Measurements from ENCODE around the gene AGL. TPM values are rescaled to one million over a fixed set of nuclear protein-coding genes. Genes with fewer than 3 reads are reported as not detected.

The AGL gene
- total RNA-seq, 1 donor from 2014 or later: 14.3 TPM

GRCh38 chr1:99906535-99906934 is 56.4 kb downstream of the AGL start:
- Mint-ChIP-seq H3K27me3 (ENCODE audit: unreplicated experiment) (no peaks in the 10 kb centered on the region), H3K4me1 (ENCODE audit: unreplicated experiment) (no peaks in the 10 kb centered on the region), H3K36me3 (ENCODE audit: unreplicated experiment) (peaks cover 38% of the 10 kb centered on the region), H3K27ac (ENCODE audit: unreplicated experiment) (no peak overlapping the region), H3K4me3 (ENCODE audit: unreplicated experiment) (no peak overlapping the region), H3K9me3 (ENCODE audit: unreplicated experiment) (peaks cover 13% of the 10 kb centered on the region)
- DNase-seq (ENCODE audit: extremely low spot score, unreplicated experiment): no peak
- TF ChIP-seq, protein P1, sequence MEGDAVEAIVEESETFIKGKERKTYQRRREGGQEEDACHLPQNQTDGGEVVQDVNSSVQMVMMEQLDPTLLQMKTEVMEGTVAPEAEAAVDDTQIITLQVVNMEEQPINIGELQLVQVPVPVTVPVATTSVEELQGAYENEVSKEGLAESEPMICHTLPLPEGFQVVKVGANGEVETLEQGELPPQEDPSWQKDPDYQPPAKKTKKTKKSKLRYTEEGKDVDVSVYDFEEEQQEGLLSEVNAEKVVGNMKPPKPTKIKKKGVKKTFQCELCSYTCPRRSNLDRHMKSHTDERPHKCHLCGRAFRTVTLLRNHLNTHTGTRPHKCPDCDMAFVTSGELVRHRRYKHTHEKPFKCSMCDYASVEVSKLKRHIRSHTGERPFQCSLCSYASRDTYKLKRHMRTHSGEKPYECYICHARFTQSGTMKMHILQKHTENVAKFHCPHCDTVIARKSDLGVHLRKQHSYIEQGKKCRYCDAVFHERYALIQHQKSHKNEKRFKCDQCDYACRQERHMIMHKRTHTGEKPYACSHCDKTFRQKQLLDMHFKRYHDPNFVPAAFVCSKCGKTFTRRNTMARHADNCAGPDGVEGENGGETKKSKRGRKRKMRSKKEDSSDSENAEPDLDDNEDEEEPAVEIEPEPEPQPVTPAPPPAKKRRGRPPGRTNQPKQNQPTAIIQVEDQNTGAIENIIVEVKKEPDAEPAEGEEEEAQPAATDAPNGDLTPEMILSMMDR (IDR thresholded peaks at IDR 0.05): no peak

DNA sequence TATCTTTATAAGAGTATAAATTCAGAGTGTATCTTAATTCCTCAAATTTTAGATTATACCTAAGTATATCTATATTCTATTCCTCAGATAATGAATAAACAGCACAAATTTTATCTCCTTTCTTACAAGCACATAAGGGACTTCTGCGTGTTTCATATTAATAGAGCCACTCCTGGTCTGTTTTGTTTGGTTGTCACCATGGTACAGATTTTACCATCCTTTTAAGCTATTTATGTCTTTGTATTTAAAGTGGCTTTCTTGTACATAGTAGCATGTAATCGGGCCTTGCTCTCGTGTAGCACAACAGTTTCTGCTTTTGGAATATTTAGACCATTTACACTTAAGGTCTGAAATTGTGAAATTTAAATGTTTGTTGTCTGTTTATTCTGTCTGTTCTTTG is 67.1 kb downstream of the AGL start:
- Mint-ChIP-seq H3K4me1 (ENCODE audit: unreplicated experiment) (no peaks in the 10 kb centered on the region), H3K27me3 (ENCODE audit: unreplicated experiment) (no peaks in the 10 kb centered on the region), H3K9me3 (ENCODE audit: unreplicated experiment) (no peaks in the 10 kb centered on the region), H3K4me3 (ENCODE audit: unreplicated experiment) (no peak overlapping the region), H3K27ac (ENCODE audit: unreplicated experiment) (no peak overlapping the region), H3K36me3 (ENCODE audit: unreplicated experiment) (peaks cover 19% of the 10 kb centered on the region)
- TF ChIP-seq, protein P1 (IDR thresholded peaks at IDR 0.05): no peak
- DNase-seq (ENCODE audit: extremely low spot score, unreplicated experiment): no peak

DNA sequence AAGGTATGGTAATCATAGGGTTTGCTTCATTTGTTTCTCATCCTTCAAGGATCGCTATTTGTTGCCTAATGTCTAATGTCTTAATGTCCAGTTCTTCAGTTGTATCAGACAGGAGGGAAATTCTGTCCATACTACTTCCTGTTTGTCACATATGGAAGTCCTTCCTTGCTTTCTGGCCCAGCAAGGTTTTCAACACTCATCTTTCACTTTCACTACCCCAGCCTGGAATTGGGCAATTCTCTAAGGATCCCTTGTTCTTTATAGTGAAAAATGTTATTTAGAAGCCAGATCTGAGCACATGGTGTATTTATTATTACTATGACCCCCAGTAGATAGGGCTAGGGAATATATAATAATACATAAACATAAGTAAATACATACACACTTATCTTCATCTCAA is 69.1 kb downstream of the AGL start:
- no peaks in the 10 kb centered on the region for H3K9me3 Mint-ChIP-seq (ENCODE audit: unreplicated experiment)
- TF ChIP-seq, protein P1 (IDR thresholded peaks at IDR 0.05): no peak
- H3K36me3 Mint-ChIP-seq (ENCODE audit: unreplicated experiment): peaks cover 20% of the 10 kb centered on the region
- H3K27me3 Mint-ChIP-seq (ENCODE audit: unreplicated experiment): no peaks in the 10 kb centered on the region
- peak overlapping the region; percentile 9 for H3K27ac Mint-ChIP-seq (ENCODE audit: unreplicated experiment)
- no peak for DNase-seq (ENCODE audit: extremely low spot score, unreplicated experiment)
- H3K4me1 Mint-ChIP-seq (ENCODE audit: unreplicated experiment): no peaks in the 10 kb centered on the region
- H3K4me3 Mint-ChIP-seq (ENCODE audit: unreplicated experiment): no peak overlapping the region

DNA sequence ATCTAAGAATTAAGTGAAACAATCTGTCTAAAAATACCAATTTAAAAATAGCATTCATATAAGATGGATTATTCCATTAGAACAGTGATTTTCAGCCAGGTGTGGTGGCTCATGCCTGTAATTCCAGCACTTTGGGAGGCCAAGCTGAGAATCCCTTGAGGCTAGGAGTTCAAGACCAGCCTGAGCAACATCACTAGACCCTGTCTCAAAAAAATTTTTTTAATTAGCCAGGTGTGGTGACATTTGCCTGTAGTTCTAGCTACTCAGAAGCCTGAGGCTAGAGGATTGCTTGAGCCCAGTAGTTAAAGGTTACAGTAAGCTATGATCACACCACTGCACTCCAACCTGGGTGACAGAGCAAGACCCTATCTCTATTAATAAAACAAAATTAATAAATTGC is 84.6 kb downstream of the AGL start:
- Mint-ChIP-seq H3K9me3 (ENCODE audit: unreplicated experiment) (no peaks in the 10 kb centered on the region), H3K4me3 (ENCODE audit: unreplicated experiment) (no peak overlapping the region)
- TF ChIP-seq, protein P1 (IDR thresholded peaks at IDR 0.05): no peak

GRCh38 chr1:99935534-99935933 is 85.4 kb downstream of the AGL start:
- H3K9me3 Mint-ChIP-seq (ENCODE audit: unreplicated experiment): no peaks in the 10 kb centered on the region

More for the DNA sequence above, 84.6 kb downstream of the AGL start:
- no peaks in the 10 kb centered on the region for H3K36me3 Mint-ChIP-seq (ENCODE audit: unreplicated experiment)
- peaks cover 10% of the 10 kb centered on the region for H3K27me3 Mint-ChIP-seq (ENCODE audit: unreplicated experiment)
- H3K4me1 Mint-ChIP-seq (ENCODE audit: unreplicated experiment): peaks cover 3% of the 10 kb centered on the region
- no peak overlapping the region for H3K27ac Mint-ChIP-seq (ENCODE audit: unreplicated experiment)
- DNase-seq (ENCODE audit: extremely low spot score, unreplicated experiment): no peak

More at GRCh38 chr1:99935534-99935933, 85.4 kb downstream of the AGL start:
- Mint-ChIP-seq H3K27ac (ENCODE audit: unreplicated experiment) (no peak overlapping the region), H3K4me3 (ENCODE audit: unreplicated experiment) (no peak overlapping the region), H3K27me3 (ENCODE audit: unreplicated experiment) (peaks cover 9% of the 10 kb centered on the region), H3K4me1 (ENCODE audit: unreplicated experiment) (peaks cover 3% of the 10 kb centered on the region), H3K36me3 (ENCODE audit: unreplicated experiment) (no peaks in the 10 kb centered on the region)
- DNase-seq (ENCODE audit: extremely low spot score, unreplicated experiment): no peak
- TF ChIP-seq, protein P1 (IDR thresholded peaks at IDR 0.05): no peak
